Activated CD8-positive, alpha-beta memory T cell treated with anti-CD3 and anti-CD28 coated beads, Interleukin-2, amount 50 U/mL, for 1 hour (primary cell): ENCODE data around the gene TIMM17B.
A peak's percentile ranks its signal among the peaks of the same experiment; 100 is the strongest.
"Not testable (repeated sequence)": the region's sequence is repeated elsewhere in the genome, so short reads cannot be mapped to it uniquely, and the experiment has no call there.

Source experiments
- DNase-seq: peaks from one replicate; pipeline ENCODE4 v3.0.0-alpha.2; 2020; ENCODE audit errors: extremely low read depth

Gene TIMM17B

GRCh38 chrX:48894891-48895290 is 2.7 kb downstream of the TIMM17B start:
- no peak for DNase-seq

GRCh38 chrX:48893556-48894348 is 3.8 kb downstream of the TIMM17B start:
- DNase-seq, result no peak

- no peak for DNase-seq
Measured at GRCh38 chrX:48892896-48893295, 4.7 kb downstream of the TIMM17B start.

- DNase-seq, result peak; percentile 40
Measured at GRCh38 chrX:48891402-48892288, 5.9 kb downstream of the TIMM17B start.

GRCh38 chrX:48890934-48891401 is 6.6 kb downstream of the TIMM17B start:
- DNase-seq, result no peak

- no peak for DNase-seq
Measured at GRCh38 chrX:48890296-48890925, 7.2 kb downstream of the TIMM17B start.

- DNase-seq, result not testable (repeated sequence)
Measured at GRCh38 chrX:48886586-48886985, 11.0 kb downstream of the TIMM17B start.

- no peak for DNase-seq
Measured at GRCh38 chrX:48883729-48884128, 13.8 kb downstream of the TIMM17B start.

GRCh38 chrX:48876944-48877343 is 20.6 kb downstream of the TIMM17B start:
- not testable (repeated sequence) for DNase-seq

GRCh38 chrX:48872017-48872416 is 25.6 kb downstream of the TIMM17B start:
- DNase-seq, result not testable (repeated sequence)

- no peak for DNase-seq
Measured at GRCh38 chrX:48864210-48864609, 33.4 kb downstream of the TIMM17B start.

- no peak for DNase-seq
Measured at GRCh38 chrX:48854898-48855297, 42.7 kb downstream of the TIMM17B start.

- not testable (repeated sequence) for DNase-seq
Measured at GRCh38 chrX:48854121-48854804, 43.3 kb downstream of the TIMM17B start.

GRCh38 chrX:48853494-48853893 is 44.1 kb downstream of the TIMM17B start:
- DNase-seq, result not testable (repeated sequence)

- no peak for DNase-seq
Measured at GRCh38 chrX:48852857-48853256, 44.7 kb downstream of the TIMM17B start.

- DNase-seq, result no peak
Measured at GRCh38 chrX:48848847-48849246, 48.7 kb downstream of the TIMM17B start.
